Brain pericyte (primary cell): Measurements from ENCODE around the gene TBC1D14.
"Not testable (repeated sequence)": the region's sequence is repeated elsewhere in the genome, so short reads cannot be mapped to it uniquely, and the experiment has no call there.

Experiments
- DNase-seq: peaks from one replicate; pipeline ENCODE4 v3.0.0-alpha.2; 2012; ENCODE audit warnings: low read depth, low spot score

The TBC1D14 gene

GRCh38 chr4:7079909-7080308 is 170.3 kb downstream of the TBC1D14 start:
- not testable (repeated sequence) for DNase-seq
